IMR-90 (cell line): ENCODE measurements around the gene EIF2B2.

ENCODE experiments used
- CEBPB ChIP-seq: IDR thresholded peaks from 2 replicates; pipeline ENCODE4 v1.6.1; 2012; ENCODE audit warnings: low read depth, low read length, improper control_type of control experiment
- CHD1 ChIP-seq: IDR thresholded peaks from 2 replicates; pipeline ENCODE4 v1.6.1; 2012; ENCODE audit warnings: low read depth, low read length, improper control_type of control experiment
- CTCF ChIP-seq: conservative IDR thresholded peaks from 2 replicates; pipeline ENCODE4 v1.5.1; 2012; ENCODE audit warnings: mild to moderate bottlenecking, low read depth, low read length, improper control_type of control experiment
- NFE2L2 ChIP-seq: fragments of 150-350 bp; IDR thresholded peaks from 2 replicates; pipeline ENCODE4 v1.6.1; 2016; ENCODE audit warnings: low read depth, mild to moderate bottlenecking, low read length
- POLR2A ChIP-seq: IDR thresholded peaks from 2 replicates; pipeline ENCODE4 v1.6.1; 2012; ENCODE audit warnings: mild to moderate bottlenecking, low read depth, low read length
- RFX5 ChIP-seq: IDR thresholded peaks from 2 replicates; pipeline ENCODE4 v1.8.0; 2012; ENCODE audit warnings: low read depth, mild to moderate bottlenecking, low read length, moderate library complexity
- USF2 ChIP-seq: fragments of 150-350 bp; IDR thresholded peaks from 2 replicates; pipeline ENCODE4 v1.6.1; 2017; ENCODE audit warnings: mild to moderate bottlenecking, antibody characterized with exemption, low read length, low read depth

GRCh38 chr14:74978416-74978947 is 24.2 kb upstream of the EIF2B2 start:
- TF ChIP-seq CTCF, result no peak
- no peak for TF ChIP-seq USF2
- TF ChIP-seq RFX5, result no peak
- no peak for TF ChIP-seq POLR2A
- TF ChIP-seq CEBPB, result no peak
- TF ChIP-seq NFE2L2, result no peak
- TF ChIP-seq CHD1, result no peak
